NB4 (cell line): ENCODE data around the gene CEP170.
"Not testable (repeated sequence)": the region's sequence is repeated elsewhere in the genome, so short reads cannot be mapped to it uniquely, and the experiment has no call there.

Experiments used
- CTCF ChIP-seq: IDR thresholded peaks from one replicate; pipeline ENCODE4 v1.5.1; 2012; ENCODE audit warnings: low read depth, low read length
- POLR2A ChIP-seq: IDR thresholded peaks from 2 replicates; pipeline ENCODE4 v1.6.1; 2011; ENCODE audit warnings: mild to moderate bottlenecking; ENCODE audit not compliant: insufficient read length; ENCODE audit errors: extremely low read depth

- not testable (repeated sequence) for TF ChIP-seq CTCF, POLR2A
Measured at GRCh38 chr1:243150906-243151305, 104.2 kb downstream of the CEP170 start.
